Hematopoietic multipotent progenitor cell (in vitro differentiated cells): ENCODE measurements around the gene NME4. TPM values are rescaled to one million over a fixed set of nuclear protein-coding genes. Genes with fewer than 3 reads are reported as not detected.
A peak's percentile ranks its signal among the peaks of the same experiment; 100 is the strongest.

Experiments used
- DNase-seq, 3 donors: peaks; one replicate each; pipeline ENCODE4 v3.0.0-alpha.2; 2011 to 2015; ENCODE audit warnings: low read depth in 2 of 3, low spot score in 2 of 3
- total RNA-seq: library from RNA; depleted of rRNA; stranded (reverse); fragments of >200 nt; gene quantifications from one replicate; pipeline ENCODE4 v1.2.3, GENCODE V29; 2012

NME4 gene
- total RNA-seq, 1 donor: 170 TPM

GRCh38 chr16:363110-363765 lies 33.8 kb upstream of the NME4 start:
- DNase-seq: no peak

GRCh38 chr16:363766-364490 lies 33.1 kb upstream of the NME4 start:
- no peak for DNase-seq

- no peak for DNase-seq
These were observed 32.2 kb upstream of the NME4 start for GRCh38 chr16:364595-365491.

- no peak for DNase-seq
These were observed 30.5 kb upstream of the NME4 start for GRCh38 chr16:366476-366875.

GRCh38 chr16:367333-367903 lies 29.6 kb upstream of the NME4 start:
- DNase-seq: no peak

GRCh38 chr16:368388-369158 lies 28.4 kb upstream of the NME4 start:
- no peak for DNase-seq

GRCh38 chr16:369275-369865 lies 27.6 kb upstream of the NME4 start:
- no peak for DNase-seq

GRCh38 chr16:369866-370436 lies 27.0 kb upstream of the NME4 start:
- no peak for DNase-seq

- DNase-seq: peak; percentile 80 to 97 (median 95)
These were observed 26.6 kb upstream of the NME4 start, which contains the start of gene MRPL28 for GRCh38 chr16:370443-370842. TSS of gene MRPL28 (minus strand) at chr16:370538. CDS start at chr16:370218, 320 bp downstream.

- DNase-seq: no peak
These were observed 26.0 kb upstream of the NME4 start for GRCh38 chr16:370979-371514.

- no peak for DNase-seq
These were observed 25.3 kb upstream of the NME4 start for GRCh38 chr16:371515-372301.

- no peak for DNase-seq
These were observed 24.6 kb upstream of the NME4 start for GRCh38 chr16:372302-372983.

GRCh38 chr16:373020-373598 lies 23.9 kb upstream of the NME4 start:
- no peak for DNase-seq

GRCh38 chr16:373848-374615 lies 23.0 kb upstream of the NME4 start:
- no peak for DNase-seq

- DNase-seq: no peak
These were observed 22.4 kb upstream of the NME4 start for GRCh38 chr16:374616-374926.

GRCh38 chr16:375212-375611 lies 21.8 kb upstream of the NME4 start:
- DNase-seq: no peak
